ENCODE results near the gene NGF.

NGF gene

DNA sequence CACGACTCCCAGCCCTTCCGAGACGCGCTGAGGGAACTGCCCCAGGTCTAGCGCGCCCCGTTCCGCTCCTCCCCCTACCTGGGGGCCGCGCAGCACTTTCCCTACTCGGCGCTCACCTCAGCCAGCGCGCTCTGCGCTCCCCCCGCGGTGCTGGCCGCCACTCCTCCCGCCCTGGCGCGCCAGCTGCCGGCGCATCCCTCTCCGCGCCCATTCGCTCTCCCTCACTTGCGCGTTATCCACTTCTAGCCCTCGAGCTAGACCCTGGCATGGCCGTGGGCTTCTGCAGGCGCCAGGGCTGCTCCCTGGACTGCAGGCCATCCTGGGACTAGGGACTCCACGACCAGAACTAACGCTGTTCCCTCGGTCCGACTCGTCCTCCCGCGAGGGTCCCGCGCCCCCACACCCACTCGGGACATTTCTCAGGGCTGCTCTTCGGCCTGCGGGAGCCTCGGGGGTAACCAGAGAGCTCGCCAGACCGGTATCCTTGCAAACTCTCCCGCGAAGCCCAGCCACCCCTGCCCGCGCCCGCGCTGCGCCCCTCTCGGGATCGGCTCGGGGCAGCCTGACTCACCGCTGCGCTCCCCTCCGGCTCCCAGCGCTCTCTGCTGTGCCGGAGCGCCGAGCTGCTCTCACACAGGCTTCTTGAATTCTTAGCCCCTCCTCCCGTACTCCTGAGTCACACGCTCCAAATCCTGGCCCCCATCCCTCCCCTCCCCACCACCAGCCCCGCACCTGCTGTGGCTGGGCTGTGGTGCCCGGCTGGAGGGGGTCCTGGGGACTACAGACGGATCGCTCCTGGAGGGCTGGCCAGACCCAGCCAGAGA, at the start of gene NGF:
Gene NGF, minus strand, starts transcription at position 617 of the 824 bp plus-strand sequence. CDS start 51,454 bp downstream, outside the sequence.
- TF ChIP-seq GATA2 (IDR thresholded peaks at IDR 0.05; ENCODE audit: low read depth, low read length), result no peak
- TF ChIP-seq GATA3 (IDR thresholded peaks at IDR 0.05; ENCODE audit: low read depth, low read length), result no peak

DNA sequence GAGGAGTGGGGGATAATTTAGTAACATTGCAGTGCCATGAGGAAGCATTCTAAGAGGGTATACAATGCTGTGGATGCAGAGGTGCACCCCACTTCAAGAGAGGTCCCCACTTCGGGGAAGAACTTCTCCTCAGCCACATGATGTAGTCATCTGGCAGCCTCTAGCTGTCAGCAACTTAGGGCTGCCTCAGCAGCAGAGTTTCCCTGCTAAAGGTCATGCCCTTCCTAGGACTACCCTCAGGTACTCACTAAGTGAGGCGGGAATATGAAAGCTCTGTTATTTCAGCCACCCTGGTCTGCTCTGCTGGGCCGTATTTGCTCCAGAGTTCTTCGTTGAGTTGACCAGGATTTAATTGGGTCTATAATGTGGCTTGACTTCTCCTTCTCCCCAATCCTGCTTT, 41.9 kb upstream of the NGF start:
- TF ChIP-seq GATA3 (IDR thresholded peaks at IDR 0.05; ENCODE audit: low read depth, low read length) (no peak), GATA2 (IDR thresholded peaks at IDR 0.05; ENCODE audit: low read depth, low read length) (no peak)

DNA sequence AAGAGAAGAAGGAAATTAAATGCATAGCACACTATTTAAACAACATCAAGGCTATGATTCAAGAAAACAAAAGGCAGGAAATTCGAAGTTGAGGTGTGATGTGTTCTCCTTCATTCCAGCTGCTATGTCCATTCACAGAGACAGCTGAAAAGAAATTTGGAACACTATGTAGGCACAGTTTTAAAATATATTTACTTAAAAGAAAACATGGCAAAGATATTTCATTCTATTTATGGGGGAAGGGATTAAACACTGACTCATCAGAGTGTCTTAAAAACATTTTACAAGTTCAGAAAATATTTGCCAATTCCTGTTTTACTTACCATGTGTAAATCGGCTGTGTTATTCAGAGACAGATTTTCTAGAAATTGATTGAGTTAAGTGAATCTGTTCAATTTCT, 39.4 kb upstream of the NGF start:
- TF ChIP-seq GATA3 (IDR thresholded peaks at IDR 0.05; ENCODE audit: low read depth, low read length) (no peak), GATA2 (IDR thresholded peaks at IDR 0.05; ENCODE audit: low read depth, low read length) (no peak)

DNA sequence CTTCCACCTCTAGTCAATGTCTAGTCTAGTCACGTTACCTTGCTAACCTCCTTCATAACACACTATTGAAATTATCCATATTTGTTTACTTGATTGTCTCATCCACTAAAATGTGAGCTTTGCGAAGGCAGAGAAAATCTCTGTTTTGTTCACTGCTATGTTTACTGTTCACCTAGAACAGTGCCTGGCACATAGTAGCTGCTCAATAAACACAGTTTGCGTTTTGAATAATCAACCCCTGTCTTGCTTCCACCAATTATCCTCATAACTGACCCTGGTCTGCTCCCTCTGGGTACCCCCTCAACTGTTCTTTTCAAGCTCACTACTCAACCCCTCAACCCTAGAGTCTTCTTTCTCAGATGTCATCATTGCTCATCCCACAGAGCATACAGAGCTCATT, 36.5 kb upstream of the NGF start:
- TF ChIP-seq GATA3 (IDR thresholded peaks at IDR 0.05; ENCODE audit: low read depth, low read length), result no peak
- TF ChIP-seq GATA2 (IDR thresholded peaks at IDR 0.05; ENCODE audit: low read depth, low read length), result no peak

DNA sequence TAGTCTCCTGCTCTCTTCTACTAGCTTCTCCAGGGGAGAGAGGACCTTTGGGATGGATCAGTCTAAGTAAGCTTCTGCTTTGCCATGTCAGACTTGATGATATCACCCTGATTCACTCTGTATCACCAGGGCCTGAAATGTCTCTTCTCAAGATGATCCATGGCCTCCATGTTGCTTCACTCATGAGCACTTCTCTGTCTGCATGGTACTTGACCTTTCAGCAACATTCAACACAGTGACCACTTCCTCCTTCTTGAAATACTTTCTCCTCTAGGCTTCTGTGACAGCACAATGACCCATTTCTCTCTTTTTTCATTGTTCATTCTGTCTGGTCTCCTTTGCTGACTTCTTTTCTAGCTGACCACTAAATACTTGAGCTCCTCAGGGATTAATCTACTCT, 35.3 kb upstream of the NGF start:
- TF ChIP-seq GATA3 (IDR thresholded peaks at IDR 0.05; ENCODE audit: low read depth, low read length), result no peak
- TF ChIP-seq GATA2 (IDR thresholded peaks at IDR 0.05; ENCODE audit: low read depth, low read length), result no peak

DNA sequence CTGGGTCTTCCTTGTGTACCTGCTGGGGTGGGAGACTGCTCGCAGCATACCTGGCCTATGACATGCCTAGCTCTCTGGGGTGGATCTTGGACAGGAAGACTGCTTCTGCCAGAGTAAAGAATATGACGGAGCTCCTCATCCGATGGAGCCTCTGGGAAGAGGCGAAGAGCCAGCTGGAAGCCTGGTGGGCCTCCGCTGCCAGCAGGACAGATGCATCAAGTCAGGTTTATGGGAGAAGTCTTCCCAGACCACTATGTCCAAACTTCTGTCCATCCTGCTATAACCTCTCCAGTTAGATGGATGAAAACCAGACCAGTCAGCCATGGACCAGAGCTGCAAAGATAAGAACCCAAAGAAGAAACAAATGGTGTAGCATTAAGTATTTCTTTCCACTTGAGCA, 27.7 kb upstream of the NGF start:
- TF ChIP-seq GATA3 (IDR thresholded peaks at IDR 0.05; ENCODE audit: low read depth, low read length), result no peak
- no peak for TF ChIP-seq GATA2 (IDR thresholded peaks at IDR 0.05; ENCODE audit: low read depth, low read length)

DNA sequence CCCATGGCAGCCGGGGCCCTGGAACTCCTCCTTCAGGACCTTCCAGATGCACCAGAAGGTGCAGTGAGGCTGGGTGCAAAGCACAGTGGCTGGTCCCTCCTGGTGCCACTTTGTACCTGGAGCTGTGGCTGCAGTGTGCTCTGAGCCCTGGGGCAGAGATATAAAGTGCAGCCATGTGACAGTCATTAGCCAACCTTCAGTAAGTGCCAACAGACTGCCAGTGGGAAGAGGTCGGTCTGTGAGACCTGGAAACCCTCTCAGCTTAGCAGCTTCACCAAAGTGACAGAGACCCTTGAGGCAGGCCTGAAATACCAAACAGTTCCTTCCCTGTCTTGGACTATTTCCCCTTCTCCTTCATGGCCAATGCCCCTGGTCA, 26.7 kb upstream of the NGF start:
- TF ChIP-seq GATA2 (IDR thresholded peaks at IDR 0.05; ENCODE audit: low read depth, low read length) (no peak), GATA3 (IDR thresholded peaks at IDR 0.05; ENCODE audit: low read depth, low read length) (no peak)

DNA sequence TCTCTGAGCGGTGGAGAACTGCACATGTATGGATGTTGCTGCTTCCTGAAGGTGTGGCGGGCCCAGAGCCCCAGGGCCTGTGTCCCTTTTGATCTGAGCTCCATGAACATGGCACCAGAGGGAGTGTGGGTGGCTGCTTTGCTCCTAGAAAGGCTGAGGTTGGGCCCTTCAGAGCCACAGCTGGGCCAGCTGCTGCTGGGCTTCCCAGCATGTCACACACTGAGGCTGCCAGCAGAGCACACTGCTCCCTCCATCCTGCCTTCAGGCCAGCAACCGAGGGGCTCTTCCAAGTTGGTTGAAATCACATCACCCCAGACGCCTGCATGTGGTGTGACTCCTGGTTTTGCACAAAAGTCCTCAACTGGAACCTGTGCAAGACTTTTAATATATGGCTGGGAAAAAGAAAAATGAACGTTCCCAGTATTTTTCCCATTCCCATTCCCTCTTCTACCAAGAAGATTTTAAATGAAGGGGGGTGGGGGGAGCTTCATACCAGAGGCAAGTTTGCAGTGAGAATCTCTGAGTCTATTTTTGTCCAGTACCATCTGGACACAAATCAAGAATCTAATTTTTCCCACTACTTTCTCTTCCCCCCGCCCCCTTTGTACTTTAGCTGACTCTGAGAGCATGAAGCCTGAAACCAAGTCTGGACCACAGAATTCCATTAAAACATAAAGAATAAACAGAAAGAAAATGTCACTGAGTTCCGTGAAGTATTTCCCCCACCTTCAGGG, 26.2 kb upstream of the NGF start:
- TF ChIP-seq GATA2 (IDR thresholded peaks at IDR 0.05; ENCODE audit: low read depth, low read length), result no peak
- no peak for TF ChIP-seq GATA3 (IDR thresholded peaks at IDR 0.05; ENCODE audit: low read depth, low read length)

DNA sequence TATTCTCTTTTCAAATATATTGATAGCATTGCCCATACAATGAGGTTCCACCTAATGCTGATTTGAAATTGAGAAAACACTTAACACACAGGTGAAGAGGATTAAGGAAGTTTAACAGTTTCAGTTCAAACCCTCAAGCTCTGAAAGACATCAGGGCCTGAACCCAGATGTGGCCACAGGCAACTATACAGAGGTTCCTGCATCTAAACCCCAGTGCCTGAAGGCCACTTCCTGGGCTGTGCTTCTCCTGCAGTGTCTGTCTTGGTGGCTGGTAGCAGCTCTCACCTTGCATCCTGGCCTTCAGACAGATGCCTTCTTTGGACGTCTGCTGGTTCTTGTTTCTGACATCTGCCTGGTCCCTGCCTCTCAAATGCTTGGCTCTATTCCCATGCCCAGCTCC, 25.1 kb upstream of the NGF start:
- TF ChIP-seq GATA3 (IDR thresholded peaks at IDR 0.05; ENCODE audit: low read depth, low read length) (no peak), GATA2 (IDR thresholded peaks at IDR 0.05; ENCODE audit: low read depth, low read length) (no peak)

DNA sequence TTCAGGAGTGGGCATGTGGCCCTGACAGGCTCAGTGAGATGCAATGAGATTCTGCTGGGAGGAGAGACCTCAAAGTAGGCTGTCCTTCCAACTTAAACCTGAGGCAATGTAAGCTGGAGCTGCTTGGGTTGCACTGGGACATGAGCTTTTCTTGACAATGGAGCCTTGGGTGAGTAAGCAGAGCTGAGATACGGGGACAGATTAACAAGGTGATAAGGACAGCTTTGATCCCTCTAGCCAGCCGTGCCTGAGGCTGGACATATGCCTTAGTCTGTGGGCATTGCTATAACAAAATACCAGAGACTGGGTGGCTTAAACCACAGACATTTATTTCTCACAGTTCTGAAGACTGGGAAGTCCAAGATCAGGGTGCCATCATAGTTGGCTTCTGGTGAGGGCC, 18.3 kb upstream of the NGF start:
- TF ChIP-seq GATA3 (IDR thresholded peaks at IDR 0.05; ENCODE audit: low read depth, low read length) (no peak), GATA2 (IDR thresholded peaks at IDR 0.05; ENCODE audit: low read depth, low read length) (peak; percentile 77)

DNA sequence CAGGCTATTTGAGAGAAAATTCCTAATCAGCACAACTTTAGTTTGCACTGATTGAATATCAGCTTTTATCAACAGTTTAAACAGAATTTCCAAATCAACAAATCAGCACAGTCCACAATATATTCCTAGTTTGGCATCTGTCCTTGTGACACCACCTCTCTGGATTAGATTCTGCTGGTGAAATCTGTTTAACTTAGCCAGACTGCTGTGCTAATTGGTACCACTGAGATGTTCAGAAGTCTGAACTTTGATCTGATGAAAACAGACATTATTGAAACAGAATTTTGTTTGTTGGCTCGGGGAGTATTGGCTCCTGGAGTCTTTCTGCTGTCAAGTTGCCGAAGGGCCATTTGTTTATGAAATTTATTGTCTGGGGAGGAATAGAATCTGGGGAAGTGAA, 17.0 kb upstream of the NGF start:
- TF ChIP-seq GATA3 (IDR thresholded peaks at IDR 0.05; ENCODE audit: low read depth, low read length) (peak; percentile 20; the same call in 1 of the 2 replicates), GATA2 (IDR thresholded peaks at IDR 0.05; ENCODE audit: low read depth, low read length) (peak; percentile 25; the same call in 1 of the 2 replicates)

DNA sequence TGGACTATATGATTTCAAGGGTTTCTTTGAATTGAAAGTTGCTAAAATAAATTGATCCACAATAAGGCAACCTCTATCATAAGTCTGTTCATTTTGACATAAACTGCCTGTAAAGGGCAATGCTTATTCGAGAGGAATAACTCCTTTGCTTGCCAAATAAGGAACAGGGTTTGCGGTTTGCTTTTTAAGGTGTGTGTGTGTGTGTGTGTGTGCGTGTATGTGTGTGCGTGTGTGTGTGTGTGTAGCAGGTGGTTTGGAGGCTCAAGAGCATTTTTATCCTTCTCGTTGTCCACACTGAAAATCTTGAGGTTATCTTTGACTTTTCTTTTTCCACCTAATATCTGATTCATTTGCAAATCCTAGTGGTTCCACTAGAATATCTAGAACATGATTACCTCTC, 13.1 kb upstream of the NGF start:
- TF ChIP-seq GATA3 (IDR thresholded peaks at IDR 0.05; ENCODE audit: low read depth, low read length) (no peak), GATA2 (IDR thresholded peaks at IDR 0.05; ENCODE audit: low read depth, low read length) (no peak)

DNA sequence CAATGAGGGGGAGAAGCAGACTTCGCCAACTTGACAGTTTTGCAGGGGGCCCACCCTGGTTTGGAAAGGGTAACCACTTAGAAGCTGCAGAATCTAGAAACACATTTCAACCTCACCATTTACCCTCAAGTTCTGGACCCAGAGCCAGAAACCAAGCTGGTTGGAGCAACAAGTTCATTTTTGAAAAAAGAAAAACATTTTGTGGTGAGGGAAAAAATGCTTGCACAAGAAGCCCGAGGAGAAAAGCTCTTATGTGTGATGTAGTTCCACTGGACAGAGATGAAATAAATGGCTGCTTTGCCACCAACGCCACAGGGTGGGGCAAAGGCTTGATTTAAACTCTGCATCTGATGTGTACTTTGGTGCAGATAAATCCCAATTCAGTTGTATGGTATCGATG, 10.6 kb upstream of the NGF start:
- TF ChIP-seq GATA3 (IDR thresholded peaks at IDR 0.05; ENCODE audit: low read depth, low read length) (no peak), GATA2 (IDR thresholded peaks at IDR 0.05; ENCODE audit: low read depth, low read length) (no peak)

DNA sequence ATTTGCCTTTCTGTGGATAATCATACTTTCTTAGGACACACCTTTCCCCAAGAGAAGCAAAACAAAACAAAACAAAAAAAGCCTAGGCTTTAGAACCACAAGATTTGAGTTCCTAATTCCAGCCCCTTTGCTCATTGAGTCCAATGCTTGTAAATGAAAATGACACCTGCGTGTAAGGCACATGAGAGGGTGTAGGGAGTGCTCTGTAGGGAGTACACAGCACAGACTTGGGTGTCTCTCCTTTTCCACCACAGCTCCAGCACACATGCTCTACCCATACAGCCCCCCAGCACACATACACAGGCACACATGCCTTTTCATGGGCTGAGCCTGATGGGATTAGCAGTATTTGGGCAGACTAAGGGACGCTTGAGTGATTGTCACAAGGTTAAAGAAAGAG, 9.2 kb upstream of the NGF start:
- TF ChIP-seq GATA2 (IDR thresholded peaks at IDR 0.05; ENCODE audit: low read depth, low read length), result no peak
- TF ChIP-seq GATA3 (IDR thresholded peaks at IDR 0.05; ENCODE audit: low read depth, low read length), result no peak

DNA sequence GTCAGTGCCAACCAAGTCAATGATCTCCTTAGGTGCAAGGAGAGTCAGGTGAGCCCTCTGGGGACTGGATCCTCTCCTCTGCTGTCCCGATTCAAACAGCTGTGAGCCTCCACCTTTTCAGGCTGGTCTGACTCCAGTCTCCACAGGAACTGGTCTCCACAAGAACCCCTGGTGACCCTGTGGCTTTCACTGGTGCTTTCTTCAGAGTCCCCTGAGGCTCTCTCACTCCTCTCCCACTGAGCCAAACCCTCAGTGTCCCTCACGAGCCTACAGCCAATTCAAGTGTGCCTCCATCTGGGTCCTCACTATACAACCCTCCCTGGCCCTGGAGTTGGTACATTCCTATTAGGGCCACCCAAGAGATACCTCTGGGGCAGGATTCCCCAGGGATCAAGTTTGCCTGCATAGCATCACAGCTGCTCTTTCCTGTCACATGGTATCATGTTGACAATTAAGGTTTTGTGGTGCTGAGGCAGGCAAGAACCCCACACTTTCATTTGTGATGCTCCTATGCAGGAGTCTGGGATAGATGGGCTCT, 5.2 kb upstream of the NGF start:
- no peak for TF ChIP-seq GATA3 (IDR thresholded peaks at IDR 0.05; ENCODE audit: low read depth, low read length)
- TF ChIP-seq GATA2 (IDR thresholded peaks at IDR 0.05; ENCODE audit: low read depth, low read length), result no peak
